Endothelial cell of umbilical vein (primary cell): ENCODE results near the gene PSMC4. TPM values are rescaled to one million over a fixed set of nuclear protein-coding genes. Genes with fewer than 3 reads are reported as not detected.

Experiments used
- BruUV-seq: library from RNA; stranded (reverse); fragments of 400-500 nt; replicated peaks from 2 replicates; lab custom pipeline; 2021; lab: Mats Ljungman, UMichigan
- CTCF ChIA-PET: fragments of 300-600, 350-600 bp; sonication (Branson Sonifier 250); formaldehyde crosslinking; loops from one replicate; lab custom pipeline; 2021; ENCODE audit warnings: antibody characterized with exemption, inconsistent platforms; lab: Charles Lee
- POLR2A ChIA-PET: fragments of 300-600, 350-600 bp; sonication (Branson Sonifier 250); formaldehyde crosslinking; loops from one replicate; lab custom pipeline; 2021; ENCODE audit warnings: antibody characterized with exemption, inconsistent platforms; lab: Charles Lee
- DNase-seq: peaks from one replicate; pipeline ENCODE4 v3.0.0-alpha.2; 2011; ENCODE audit warnings: low read depth, low spot score
- FAIRE-seq: peaks from 2 replicates; lab custom pipeline; 2011; peaks lifted over from hg19 to GRCh38; lab: Jason Lieb, UNC
- H2AFZ ChIP-seq: 2 replicates; pipeline ENCODE4 v1.6.0; 2012; ENCODE audit warnings: low read depth, low read length, control low read depth, inconsistent platforms
- H3K27ac ChIP-seq: 2 replicates; pipeline ENCODE4 v1.5.1; 2011; ENCODE audit warnings: low read depth, mild to moderate bottlenecking, control low read depth, low read length, moderate library complexity; ENCODE audit not compliant: insufficient read depth
- H3K27me3 ChIP-seq, 2 experiments: 2 replicates each; pipeline versions ENCODE4 v1.6.0 to v1.6.1; 2011; ENCODE audit warnings: low read length in 2 of 2, mixed read lengths in 1 of 2; ENCODE audit not compliant: control insufficient read depth in 2 of 2, insufficient read depth in 2 of 2
- H3K36me3 ChIP-seq, 2 experiments: 2 replicates in 1 of 2; 3 replicates in 1 of 2; pipeline ENCODE4 v1.5.1; 2011; ENCODE audit warnings: low read length in 2 of 2, mild to moderate bottlenecking in 1 of 2, moderate library complexity in 1 of 2; ENCODE audit not compliant: control insufficient read depth in 2 of 2, insufficient read depth in 2 of 2; ENCODE audit errors: extremely low read depth in 1 of 2
- H3K4me1 ChIP-seq: 3 replicates; pipeline ENCODE4 v1.5.1; 2011; ENCODE audit warnings: mild to moderate bottlenecking, low read length; ENCODE audit not compliant: control insufficient read depth, insufficient read depth; ENCODE audit errors: extremely low read depth
- H3K4me2 ChIP-seq: 2 replicates; pipeline ENCODE4 v1.6.1; 2011; ENCODE audit warnings: low read length, control low read depth, mixed read lengths; ENCODE audit not compliant: insufficient read depth
- H3K4me3 ChIP-seq, 3 experiments: fragments of 200-600 bp in 1 of 3; sonication (generic), shearing (Covaris generic) in 1 of 3; replicated peaks in 1 of 3; 2 replicates each; pipeline ENCODE4 v1.5.1; 2011 to 2016; ENCODE audit warnings: control low read depth in 3 of 3, low read length in 3 of 3, mild to moderate bottlenecking in 2 of 3, inconsistent platforms in 1 of 3, low read depth in 1 of 3, moderate library complexity in 1 of 3; ENCODE audit not compliant: insufficient read depth in 1 of 3
- H3K79me2 ChIP-seq: 2 replicates; pipeline ENCODE4 v1.6.0; 2012; ENCODE audit warnings: low read length, inconsistent platforms; ENCODE audit not compliant: control insufficient read depth, insufficient read depth
- H3K9ac ChIP-seq: replicated peaks from 2 replicates; pipeline ENCODE3; 2011; ENCODE audit warnings: low read length, control low read depth; ENCODE audit not compliant: insufficient read depth; ENCODE audit errors: extremely low read depth
- H3K9me1 ChIP-seq: replicated peaks from 3 replicates; pipeline ENCODE4 v1.6.0; 2011; ENCODE audit warnings: mild to moderate bottlenecking, low read length; ENCODE audit not compliant: control insufficient read depth, insufficient read depth; ENCODE audit errors: extremely low read depth
- H3K9me3 ChIP-seq: replicated peaks from 2 replicates; pipeline ENCODE4 v1.5.1; 2012; ENCODE audit warnings: low read length, inconsistent platforms; ENCODE audit not compliant: control insufficient read depth, insufficient read depth
- H4K20me1 ChIP-seq: replicated peaks from 2 replicates; pipeline ENCODE3; 2011; ENCODE audit warnings: mild to moderate bottlenecking, low read length; ENCODE audit not compliant: control insufficient read depth, insufficient read depth; ENCODE audit errors: extremely low read depth
- JUN ChIP-seq: IDR thresholded peaks from 2 replicates; pipeline ENCODE4 v1.6.1; 2011; ENCODE audit warnings: borderline replicate concordance, low read depth; ENCODE audit not compliant: insufficient read length, insufficient read depth
- POLR2A ChIP-seq: IDR thresholded peaks from 2 replicates; pipeline ENCODE4 v1.6.1; 2012; ENCODE audit warnings: low read depth, mild to moderate bottlenecking, control low read depth, low read length
- POLR2AphosphoS5 ChIP-seq: IDR thresholded peaks from 2 replicates; pipeline ENCODE4 v1.6.1; 2012; ENCODE audit warnings: low read depth, mild to moderate bottlenecking, control low read depth, low read length, moderate library complexity; ENCODE audit not compliant: insufficient read depth
- dilution Hi-C: fragments of 300-500 bp; cut with MboI; formaldehyde crosslinking; loops from one replicate; pipeline ENCODE4 v1.15.0; 2019; ENCODE audit warnings: low sequenced_read_pairs; ENCODE audit not compliant: extremely low pct_ligation_motif_present
- intact Hi-C: fragments of 100-400 bp; cut with micrococcal nuclease; formaldehyde crosslinking; loops from one replicate; pipeline ENCODE4 v1.10.0; 2022
- polyA plus RNA-seq, 4 experiments: library from polyadenylated mRNA; depleted of rRNA in 3 of 4; stranded (reverse) in 3 of 4; unstranded in 1 of 4; fragments of >200 nt; gene quantifications; 2 replicates each; pipeline versions ENCODE4 v1.2.1 to v1.2.3, GENCODE V29; 2011 to 2012; ENCODE audit warnings: missing spikeins in 1 of 4
- total RNA-seq: library from RNA; stranded (reverse); gene quantifications from 2 replicates; pipeline ENCODE4 v1.2.3, GENCODE V29; 2021
- TF ChIP-seq, protein P1 (sequence below): IDR thresholded peaks from 2 replicates; pipeline ENCODE4 v1.6.1; 2011; ENCODE audit not compliant: insufficient read depth, insufficient read length
- TF ChIP-seq, protein P2 (sequence below), 2 donors: IDR thresholded peaks; 1 replicate in 1 of 2; 2 replicates in 1 of 2; pipeline ENCODE4 v1.5.1; 2011; ENCODE audit warnings: low read length in 2 of 2, mild to moderate bottlenecking in 2 of 2, moderate library complexity in 2 of 2, control low read depth in 1 of 2, inconsistent platforms in 1 of 2, low read depth in 1 of 2; ENCODE audit not compliant: insufficient read depth in 1 of 2; ENCODE audit errors: extremely low read depth in 1 of 2

The PSMC4 gene
- total and polyA plus RNA-seq, 2 donors (not counting 3 experiments of a cell fraction or from before 2014, with no cell fraction given): 110 to 114 TPM

DNA sequence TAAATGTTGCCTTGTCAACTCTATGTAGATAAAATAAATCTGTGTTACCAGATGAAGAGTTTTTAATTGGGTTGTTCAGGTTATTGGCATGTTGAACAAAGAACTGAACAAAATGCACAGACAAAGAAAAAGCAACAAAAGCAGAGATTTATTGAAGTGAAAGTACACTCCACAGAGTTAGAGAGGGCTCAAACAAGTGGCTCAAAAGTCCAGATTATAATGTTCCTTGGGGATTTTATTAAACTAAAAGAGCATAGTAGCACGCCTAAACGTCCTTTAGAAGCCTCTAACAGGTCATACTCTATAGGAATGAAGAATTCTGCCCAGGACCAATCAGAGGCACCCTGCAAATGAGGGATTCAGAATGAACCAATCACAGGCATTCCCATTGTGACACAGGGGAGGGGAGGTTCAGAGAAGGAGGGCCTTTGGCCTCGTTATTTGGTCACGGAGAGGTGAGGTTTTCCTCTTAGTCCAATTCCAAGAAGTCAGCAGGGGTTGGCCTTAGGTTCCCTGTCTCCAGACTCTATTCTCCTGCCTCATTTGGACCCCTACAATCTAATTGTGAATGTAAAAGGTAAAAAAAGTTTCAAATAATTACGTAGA lies 12.8 kb downstream of the PSMC4 start:
- Histone ChIP-seq H3K4me3 (no peak overlapping the region), H3K27ac (no peak overlapping the region), H2AFZ (no peak overlapping the region), H3K36me3 (peaks cover 0 to 15% of the 10 kb centered on the region in 2 experiments), H3K79me2 (peaks cover 5% of the 10 kb centered on the region), H3K9me3 (peaks cover 4% of the 10 kb centered on the region), H3K4me1 (no peaks in the 10 kb centered on the region), H3K9ac (no peak overlapping the region), H3K27me3 (no peaks in the 10 kb centered on the region), H3K4me2 (no peak overlapping the region), H3K9me1 (no peaks in the 10 kb centered on the region), H4K20me1 (no peaks in the 10 kb centered on the region)
- intact Hi-C loops: no loop called here
- FAIRE-seq (no peak), DNase-seq (no peak)
- no TSS peak for BruUV-seq
- TF ChIP-seq, protein P1, sequence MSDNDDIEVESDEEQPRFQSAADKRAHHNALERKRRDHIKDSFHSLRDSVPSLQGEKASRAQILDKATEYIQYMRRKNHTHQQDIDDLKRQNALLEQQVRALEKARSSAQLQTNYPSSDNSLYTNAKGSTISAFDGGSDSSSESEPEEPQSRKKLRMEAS: no peak
- TF ChIP-seq JUN: no peak
- TF ChIP-seq, protein P2, sequence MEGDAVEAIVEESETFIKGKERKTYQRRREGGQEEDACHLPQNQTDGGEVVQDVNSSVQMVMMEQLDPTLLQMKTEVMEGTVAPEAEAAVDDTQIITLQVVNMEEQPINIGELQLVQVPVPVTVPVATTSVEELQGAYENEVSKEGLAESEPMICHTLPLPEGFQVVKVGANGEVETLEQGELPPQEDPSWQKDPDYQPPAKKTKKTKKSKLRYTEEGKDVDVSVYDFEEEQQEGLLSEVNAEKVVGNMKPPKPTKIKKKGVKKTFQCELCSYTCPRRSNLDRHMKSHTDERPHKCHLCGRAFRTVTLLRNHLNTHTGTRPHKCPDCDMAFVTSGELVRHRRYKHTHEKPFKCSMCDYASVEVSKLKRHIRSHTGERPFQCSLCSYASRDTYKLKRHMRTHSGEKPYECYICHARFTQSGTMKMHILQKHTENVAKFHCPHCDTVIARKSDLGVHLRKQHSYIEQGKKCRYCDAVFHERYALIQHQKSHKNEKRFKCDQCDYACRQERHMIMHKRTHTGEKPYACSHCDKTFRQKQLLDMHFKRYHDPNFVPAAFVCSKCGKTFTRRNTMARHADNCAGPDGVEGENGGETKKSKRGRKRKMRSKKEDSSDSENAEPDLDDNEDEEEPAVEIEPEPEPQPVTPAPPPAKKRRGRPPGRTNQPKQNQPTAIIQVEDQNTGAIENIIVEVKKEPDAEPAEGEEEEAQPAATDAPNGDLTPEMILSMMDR (IDR thresholded peaks at IDR 0.05; ENCODE audit: extremely low read depth in 1 of 2, insufficient read depth in 1 of 2, low read depth in 1 of 2, low read length in 2 of 2): no peak
- TF ChIP-seq POLR2AphosphoS5: no peak
- TF ChIP-seq POLR2A: no peak
- ChIA-PET CTCF (interaction anchor here (0.6 kb wide), 1 partner anchor 432 kb away, joined by 3 read pairs; no protein-coding TSS in a partner anchor), POLR2A (interaction anchor here (0.7 kb wide), 1 partner anchor 78 kb away, joined by 3 read pairs; no protein-coding TSS in a partner anchor)
- dilution Hi-C loops: no loop called here
